Transverse colon (tissue), 4 donors: ENCODE data around the gene KRTAP26-1. TPM values are rescaled to one million over a fixed set of nuclear protein-coding genes. Genes with fewer than 3 reads are reported as not detected.

ENCODE experiments used
- DNase-seq: peaks from one replicate; pipeline ENCODE4 v3.0.0-alpha.2; 2019
- H3K27ac ChIP-seq, 4 donors: fragments of 200-600 bp; sonication (generic); 2 replicates each; pipeline ENCODE4 v1.5.1; 2016 to 2018; ENCODE audit warnings: inconsistent platforms in 4 of 4
- H3K27me3 ChIP-seq: fragments of 200-600 bp; sonication (generic); 2 replicates; pipeline ENCODE4 v1.5.1; 2017; ENCODE audit warnings: inconsistent platforms
- H3K36me3 ChIP-seq, 4 donors: fragments of 200-600 bp; sonication (generic); 2 replicates each; pipeline ENCODE4 v1.5.1; 2017 to 2019; ENCODE audit warnings: inconsistent platforms in 4 of 4
- H3K4me1 ChIP-seq, 4 donors: fragments of 200-600 bp; sonication (generic); 2 replicates each; pipeline ENCODE4 v1.5.1; 2017 to 2020; ENCODE audit warnings: inconsistent platforms in 4 of 4
- H3K4me3 ChIP-seq, 4 donors: fragments of 200-600 bp; sonication (generic); 1 replicate in 1 of 4; 2 replicates in 3 of 4; pipeline versions ENCODE4 v1.5.1 to v1.6.1; 2017 to 2019; ENCODE audit warnings: inconsistent platforms in 4 of 4
- H3K9me3 ChIP-seq, 2 donors: fragments of 200-600 bp; sonication (generic); 2 replicates each; pipeline ENCODE4 v1.5.1; 2017 to 2019; ENCODE audit warnings: inconsistent platforms in 2 of 2
- CTCF ChIP-seq, 5 experiments: fragments of 200-600 bp in 3 of 5; fragments of 450-650 bp in 2 of 5; sonication (generic) in 3 of 5; IDR thresholded peaks; 1 replicate in 2 of 5; 2 replicates in 3 of 5; pipeline ENCODE4 v1.5.1; 2016 to 2017; ENCODE audit warnings: antibody characterized with exemption in 5 of 5, inconsistent platforms in 3 of 5, mild to moderate bottlenecking in 2 of 5, moderate library complexity in 1 of 5
- EP300 ChIP-seq: sonication (generic); formaldehyde crosslinking; IDR thresholded peaks from one replicate; pipeline ENCODE4 v1.6.1; 2017; ENCODE audit warnings: antibody characterized with exemption, low read depth
- POLR2A ChIP-seq: fragments of 450-650 bp; IDR thresholded peaks from one replicate; pipeline ENCODE4 v1.6.1; 2016; ENCODE audit warnings: antibody characterized with exemption, mild to moderate bottlenecking, moderate library complexity
- POLR2AphosphoS5 ChIP-seq, 3 donors: sonication (generic); formaldehyde crosslinking; IDR thresholded peaks; one replicate each; pipeline ENCODE4 v1.6.1; 2016; ENCODE audit warnings: antibody characterized with exemption in 3 of 3
- WGBS, 2 donors: methylation state at CpG; one replicate each; pipeline ENCODE4 v1.1.5; 2018; ENCODE audit warnings: low coverage in 1 of 2; 5-methylcytosine and 5-hydroxymethylcytosine counted together
- in situ Hi-C, 4 donors: fragments of 200-750 bp; cut with MboI; loops; one replicate each; pipeline versions ENCODE4 v1.15.0 to v1.15.1; 2017; ENCODE audit warnings: low sequenced_read_pairs in 3 of 4, low pct_ligation_motif_present in 1 of 4, low pct_unique_long_range_greater_than_20kb in 1 of 4
- intact Hi-C: fragments of 100-400 bp; cut with DNase I; formaldehyde crosslinking; loops from one replicate; pipeline ENCODE4 v1.15.1; 2023; ENCODE audit warnings: low total_unique reads
- total RNA-seq, 4 donors: library from RNA; depleted of rRNA; stranded (reverse); fragments of >200 nt; gene quantifications; one replicate each; pipeline ENCODE4 v1.1.0, GENCODE V29; 2016

KRTAP26-1 gene
- total RNA-seq, 4 donors from 2014 or later = not detected

GRCh38 chr21:30349572-30349971 lies 29.5 kb upstream of the KRTAP26-1 start:
- no peak for TF ChIP-seq CTCF (IDR thresholded peaks at IDR 0.05)
- no peak for TF ChIP-seq POLR2AphosphoS5 (IDR thresholded peaks at IDR 0.05)
- TF ChIP-seq POLR2A = no peak
- TF ChIP-seq EP300 = no peak
- DNase-seq = no peak
- no peaks in the 10 kb centered on the region for H3K36me3 ChIP-seq
- no peaks in the 10 kb centered on the region for H3K4me1 ChIP-seq
- intact Hi-C loops = no loop called here
- whole genome bisulfite sequencing, 2 donors = 31 to 39% methylated on average over 3 of the region's 3 CpGs
- no peaks in the 10 kb centered on the region for H3K27me3 ChIP-seq
- no peak overlapping the region for H3K27ac ChIP-seq
- H3K9me3 ChIP-seq = no peaks in the 10 kb centered on the region
- in situ Hi-C loops = loop anchor here in 2 of 4 donors (25.0 kb wide), 2 partner anchors 112 to 738 kb away; no protein-coding TSS in a partner anchor
- no peak overlapping the region for H3K4me3 ChIP-seq

- no peak for DNase-seq
- Histone ChIP-seq H3K4me3 (no peak within 1 kb of the TSS), H3K4me1 (no peaks in the 10 kb centered on the region), H3K27me3 (no peaks in the 10 kb centered on the region), H3K36me3 (no peaks in the 10 kb centered on the region), H3K27ac (no peak within 1 kb of the TSS), H3K9me3 (no peaks in the 10 kb centered on the region)
- intact Hi-C loops = no loop called here
- in situ Hi-C loops = loop anchor here in 2 of 4 donors (25.0 kb wide), 2 partner anchors 111 to 739 kb away; no protein-coding TSS in a partner anchor
- TF ChIP-seq POLR2AphosphoS5 (IDR thresholded peaks at IDR 0.05) = no peak
- no peak for TF ChIP-seq POLR2A
- TF ChIP-seq CTCF (IDR thresholded peaks at IDR 0.05) = no peak
- TF ChIP-seq EP300 = no peak
- 87% methylated on average over 4 of the region's 4 CpGs; no CpG with 5 or more reads in 1 of the 2 donors for WGBS, 2 donors
Measured at GRCh38 chr21:30348506-30348905, 28.4 kb upstream of the KRTAP26-1 start, which contains the start of gene KRTAP23-1. TSS of gene KRTAP23-1 (minus strand) at chr21:30348606. CDS start at chr21:30348606, 0 bp downstream.

- in situ Hi-C loops = loop anchor here in 2 of 4 donors (25.0 kb wide), 2 partner anchors 108 to 742 kb away; no protein-coding TSS in a partner anchor
- WGBS, 2 donors = 62 to 73% methylated on average over 2 of the region's 2 CpGs
Measured at GRCh38 chr21:30345014-30345413, 24.9 kb upstream of the KRTAP26-1 start.

More at GRCh38 chr21:30345014-30345413, 24.9 kb upstream of the KRTAP26-1 start:
- intact Hi-C loops = no loop called here
- H3K27me3 ChIP-seq = no peaks in the 10 kb centered on the region
- no peaks in the 10 kb centered on the region for H3K9me3 ChIP-seq
- no peaks in the 10 kb centered on the region for H3K4me1 ChIP-seq
- no peaks in the 10 kb centered on the region for H3K36me3 ChIP-seq
- TF ChIP-seq POLR2AphosphoS5 (IDR thresholded peaks at IDR 0.05) (no peak), POLR2A (no peak), CTCF (IDR thresholded peaks at IDR 0.05) (no peak), EP300 (no peak)
- no peak overlapping the region for H3K4me3 ChIP-seq
- no peak overlapping the region for H3K27ac ChIP-seq
- DNase-seq = no peak
